Activated gamma-delta T cell treated with anti-CD3 and anti-CD28 coated beads, Interleukin-2, amount 50 U/mL, for 16 hours (primary cell): Measurements from ENCODE around the gene MACROD2.

Experiments
- DNase-seq: peaks from one replicate; pipeline ENCODE4 v3.0.0-alpha.2; 2020; ENCODE audit warnings: low read depth

Gene MACROD2

DNA sequence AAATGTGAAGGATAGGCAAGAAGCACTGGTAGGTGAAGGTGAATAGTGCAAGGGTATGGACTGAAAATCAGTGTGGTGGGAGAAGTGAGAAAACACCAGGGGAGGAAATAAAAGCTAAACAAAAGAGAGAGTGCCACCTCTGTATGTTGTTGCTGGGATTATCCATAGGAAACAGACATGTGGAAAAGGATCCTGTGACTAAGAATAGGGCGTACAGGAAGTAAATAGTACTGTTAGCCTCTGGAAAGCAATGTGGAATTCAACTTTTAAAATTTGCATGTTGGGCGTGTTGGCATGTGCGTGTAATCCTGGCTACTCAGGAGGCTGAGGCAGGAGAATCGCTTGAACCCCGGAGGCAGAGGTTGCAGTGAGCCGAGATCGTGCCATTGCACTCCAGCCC, 1916.3 kb downstream of the MACROD2 start:
- no peak for DNase-seq

DNA sequence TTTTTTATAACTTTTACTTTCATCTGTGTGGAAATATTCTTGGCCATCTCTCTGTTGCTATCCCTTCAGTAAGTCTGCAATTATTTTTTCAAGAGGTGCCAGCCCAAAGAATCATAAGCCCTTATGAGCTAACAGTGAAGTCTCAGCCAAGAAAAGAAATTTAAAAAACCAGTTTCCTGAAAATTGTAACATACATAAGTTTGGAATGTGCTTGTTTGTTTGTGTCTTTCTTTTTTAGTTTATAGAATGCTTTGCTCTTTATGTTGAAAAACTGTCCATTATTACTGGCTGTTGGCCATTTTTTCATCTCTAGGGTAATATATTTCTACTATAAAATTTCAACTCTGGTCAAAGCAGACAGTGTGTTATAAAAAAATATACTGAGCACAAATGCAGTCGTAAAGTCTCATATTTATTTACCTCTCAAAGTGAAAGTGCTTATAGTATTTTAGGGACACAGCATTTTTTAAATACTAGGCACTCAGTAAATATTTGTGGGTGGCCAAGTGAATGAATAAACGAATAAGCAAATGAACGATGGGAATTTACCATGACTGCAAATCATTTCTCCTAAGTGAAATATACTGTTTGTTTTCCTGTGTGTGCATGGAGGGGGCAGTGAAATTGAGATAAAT, 1918.2 kb downstream of the MACROD2 start:
- no peak for DNase-seq

DNA sequence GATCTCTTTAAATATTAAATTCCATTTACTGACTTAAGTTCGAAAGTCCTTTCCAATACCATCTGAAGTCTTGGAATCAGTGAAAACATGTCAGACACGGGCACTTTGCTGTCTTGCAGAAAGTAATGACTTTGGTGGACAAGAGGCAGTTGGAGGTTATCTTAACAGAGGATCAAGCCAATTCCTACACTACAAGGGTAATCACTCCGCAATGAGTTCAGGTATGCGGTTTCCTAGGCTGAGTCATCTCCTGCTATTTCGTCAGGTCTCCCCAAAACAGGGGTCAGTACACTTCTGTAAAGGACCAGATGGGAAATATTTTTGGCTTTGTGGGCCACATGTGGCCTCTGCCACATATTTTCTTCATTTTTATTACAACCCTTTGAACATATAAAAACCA, 1921.3 kb downstream of the MACROD2 start:
- no peak for DNase-seq

DNA sequence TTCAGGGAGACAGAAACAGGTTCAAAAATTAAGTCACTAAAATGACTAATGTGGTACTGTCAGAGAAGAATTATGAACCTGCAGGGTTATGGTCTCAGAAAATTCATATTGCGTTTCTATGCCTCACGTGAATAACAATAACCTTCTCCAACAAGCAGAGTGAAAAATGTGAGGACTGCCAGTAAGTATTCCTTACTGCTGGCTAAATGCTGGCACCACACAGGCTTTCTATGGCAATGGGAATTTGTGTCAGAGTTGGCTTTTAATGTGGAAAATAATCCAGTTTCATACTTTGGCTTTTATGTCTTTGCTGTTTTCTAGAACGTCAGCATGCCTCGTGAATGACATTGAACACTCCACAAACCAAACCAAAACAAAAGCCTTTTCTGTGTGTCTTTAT, 1922.0 kb downstream of the MACROD2 start:
- DNase-seq = no peak

DNA sequence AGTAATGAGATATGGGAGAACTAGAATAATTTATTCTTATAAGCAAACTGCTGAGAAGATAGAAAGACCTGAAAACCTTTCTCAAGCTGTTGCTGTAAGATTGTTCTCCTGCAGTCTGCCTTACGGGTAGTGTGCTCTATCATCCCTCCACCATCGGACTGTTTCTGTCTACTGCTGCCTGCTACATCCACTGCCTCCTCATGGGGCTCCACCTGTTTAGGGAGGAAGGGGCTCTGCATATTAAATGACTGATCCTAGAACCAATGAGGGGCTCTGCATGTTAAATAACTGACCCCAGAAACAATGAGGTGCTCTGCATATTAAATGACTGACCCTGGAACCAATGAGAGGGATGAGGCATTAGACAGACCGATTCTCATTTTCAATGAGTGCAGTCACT, 1923.3 kb downstream of the MACROD2 start:
- no peak for DNase-seq

DNA sequence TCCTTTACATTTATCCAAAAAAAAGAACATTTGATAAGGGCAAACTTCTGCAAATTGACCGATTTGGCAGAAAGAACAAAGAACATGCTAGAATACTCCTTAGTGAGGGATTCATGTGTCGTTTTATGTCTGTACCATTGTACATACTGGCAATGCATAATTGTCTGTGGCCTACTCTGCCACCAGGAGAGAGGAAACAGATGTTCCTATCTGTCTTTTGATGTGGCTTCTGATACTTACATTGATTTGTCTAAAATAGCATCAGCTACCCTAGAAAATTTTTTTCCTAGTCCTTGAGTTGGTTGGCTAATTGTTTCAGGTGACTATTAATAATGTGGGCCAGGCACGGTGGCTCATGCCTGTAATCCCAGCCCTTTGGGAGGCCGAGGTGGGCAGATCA, 1923.8 kb downstream of the MACROD2 start:
- DNase-seq = no peak

DNA sequence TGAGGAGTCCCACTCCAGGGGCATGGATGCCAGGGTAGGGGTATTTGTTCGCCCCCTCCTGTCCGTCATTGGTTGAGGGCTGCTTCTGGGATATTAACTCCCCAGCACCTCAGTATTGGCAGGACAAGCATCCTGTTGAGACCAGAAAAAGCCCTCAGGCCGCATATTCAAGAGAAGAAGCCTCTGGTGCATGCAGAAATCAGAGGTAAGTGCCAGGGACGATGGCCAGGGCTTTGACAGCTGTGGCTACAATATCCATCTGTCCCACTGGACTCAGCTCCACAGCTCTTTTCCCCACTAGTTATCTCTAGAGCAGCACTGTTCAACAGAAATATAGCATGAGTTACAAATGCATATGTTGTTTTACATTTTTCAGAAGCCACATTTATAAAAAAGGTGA, 1926.6 kb downstream of the MACROD2 start:
- no peak for DNase-seq

DNA sequence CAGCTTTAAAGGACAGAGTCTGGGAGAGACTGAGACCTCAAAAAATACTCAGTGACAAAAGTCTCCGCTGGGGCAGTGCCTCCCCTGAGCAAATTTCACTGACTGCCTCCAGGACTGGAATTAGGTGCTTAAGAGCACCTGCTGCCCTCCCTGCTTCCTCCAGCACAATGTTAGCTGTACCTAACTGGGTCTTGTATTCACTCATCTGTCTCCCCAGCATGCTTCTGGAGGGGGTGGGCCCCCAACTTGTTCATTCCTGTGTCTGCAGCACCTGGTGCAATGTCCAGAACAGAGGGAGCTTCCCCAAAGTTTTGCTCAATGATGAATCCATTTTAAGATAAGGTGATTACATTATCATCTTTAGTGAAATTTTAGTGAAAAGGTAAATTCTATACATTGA, 1927.2 kb downstream of the MACROD2 start:
- no peak for DNase-seq

DNA sequence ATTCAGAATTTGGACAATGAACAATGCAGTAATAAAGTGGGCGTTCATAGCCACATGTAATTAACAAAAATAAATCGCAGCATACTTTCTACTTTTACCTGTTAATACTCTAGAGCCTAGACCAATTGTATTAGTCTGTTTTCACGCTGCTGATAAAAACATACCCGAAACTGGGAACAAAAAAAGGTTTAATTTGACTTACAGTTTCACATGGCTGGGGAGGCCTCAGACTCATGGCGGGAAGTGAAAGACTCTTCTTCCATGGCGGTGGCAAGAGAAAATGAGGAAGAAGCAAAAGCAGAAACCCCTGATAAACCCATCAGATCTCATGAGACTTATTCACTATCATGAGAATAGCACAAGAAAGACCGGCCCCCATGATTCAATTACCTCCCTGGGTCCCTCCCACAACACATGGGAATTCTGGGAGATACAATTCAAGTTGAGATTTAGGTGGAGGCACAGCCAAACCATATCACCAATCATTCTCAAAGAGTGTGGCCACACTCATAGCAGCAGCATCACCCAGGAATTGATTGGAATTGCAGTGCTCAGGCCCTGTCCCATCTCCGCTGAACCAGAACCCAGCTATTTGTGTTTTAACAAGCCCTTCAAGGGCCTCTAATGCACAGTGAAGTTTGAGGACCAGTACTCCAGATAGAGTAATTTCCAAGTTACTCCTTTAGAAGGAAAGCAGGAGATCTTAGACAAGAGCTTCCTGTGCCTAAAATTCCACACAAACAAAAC, 1927.9 kb downstream of the MACROD2 start:
- no peak for DNase-seq

DNA sequence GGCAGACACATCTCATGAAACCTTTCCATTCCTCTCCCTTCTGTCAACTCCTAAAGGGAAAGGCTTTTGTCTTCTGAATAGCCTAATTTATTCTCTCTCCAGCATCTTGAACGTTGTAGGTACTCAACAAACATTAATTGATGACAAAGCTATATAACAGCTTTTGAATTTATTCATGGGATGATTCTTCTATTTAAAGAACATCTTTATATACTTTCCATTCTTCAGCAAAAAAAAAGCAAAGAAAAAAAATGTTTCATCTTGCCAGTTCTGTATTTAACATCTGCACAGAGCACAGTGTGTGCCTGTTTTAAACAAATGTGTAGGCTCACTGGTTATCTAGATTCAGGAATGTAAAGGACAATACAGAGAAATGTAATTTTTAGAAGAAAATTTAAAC, 1929.2 kb downstream of the MACROD2 start:
- DNase-seq = no peak

DNA sequence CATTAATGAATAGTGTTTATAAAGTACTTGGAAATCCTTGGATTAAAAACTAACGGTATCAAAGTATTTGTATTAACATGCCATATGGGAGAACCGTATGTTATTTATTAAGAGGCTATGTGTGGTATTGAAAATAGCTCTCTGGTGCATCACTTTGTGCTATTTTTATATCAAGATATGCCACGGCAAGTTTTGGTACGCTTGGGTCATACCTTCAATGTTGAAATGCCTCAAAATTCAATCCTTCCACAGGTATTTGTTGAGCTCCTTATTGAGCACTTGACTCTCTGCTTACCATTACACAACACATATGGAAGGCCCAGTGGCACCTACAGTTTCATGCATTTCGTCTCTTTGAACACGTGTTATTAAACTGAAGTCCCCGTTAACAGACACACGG, 1930.1 kb downstream of the MACROD2 start:
- no peak for DNase-seq

DNA sequence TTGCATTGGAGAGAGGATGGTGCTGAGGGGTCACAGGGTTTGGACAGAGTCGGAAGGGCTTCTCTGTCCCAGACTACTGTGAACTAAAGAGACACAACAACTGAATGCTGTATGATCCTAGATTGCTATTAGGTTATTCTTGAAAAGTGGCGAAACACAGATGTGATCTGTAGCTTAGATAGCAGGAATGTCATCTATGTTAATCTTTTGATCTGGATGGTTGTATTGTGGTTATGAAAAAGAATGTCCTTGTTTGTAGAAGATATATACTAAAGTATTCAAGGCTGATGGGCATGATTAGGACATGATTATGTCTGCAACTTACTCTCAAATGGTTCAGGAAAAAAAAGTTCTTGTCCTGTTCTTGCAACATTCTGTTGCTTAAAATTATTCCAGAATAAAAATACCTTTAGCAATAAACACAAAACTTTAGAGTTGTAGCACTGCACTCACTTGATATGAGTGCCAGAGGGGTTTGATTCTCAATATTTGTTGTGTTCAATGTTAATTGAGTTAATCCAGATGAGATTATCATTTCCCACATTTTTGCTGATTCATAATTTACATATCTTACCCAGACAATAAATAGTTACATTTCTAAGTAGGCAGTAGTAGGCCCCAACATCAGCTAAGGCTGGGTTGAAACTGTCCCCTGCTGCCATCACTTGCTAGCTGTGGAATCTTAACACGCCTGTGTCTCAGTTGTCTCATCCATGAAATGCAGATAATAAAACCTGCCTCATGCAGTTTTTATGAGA, 1932.8 kb downstream of the MACROD2 start:
- DNase-seq = no peak

DNA sequence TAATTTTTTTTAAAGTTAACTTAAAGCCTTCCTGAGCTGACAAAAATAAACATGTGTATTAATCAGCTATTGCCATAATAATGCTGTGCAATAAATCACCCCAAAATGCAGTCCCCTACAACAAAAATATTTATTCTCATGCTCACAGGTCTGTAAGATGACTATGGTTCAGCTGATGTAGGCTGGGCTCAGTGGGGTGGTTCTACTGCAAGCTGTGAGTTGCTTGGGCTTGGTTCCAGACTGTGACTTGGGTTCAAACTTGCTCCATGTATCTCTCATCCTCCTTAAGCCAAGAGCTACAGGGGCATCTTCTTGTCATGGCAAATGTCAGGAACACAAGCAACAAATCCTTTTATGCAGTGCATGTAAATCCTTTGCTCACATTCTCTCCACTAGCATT, 1933.6 kb downstream of the MACROD2 start:
- DNase-seq = no peak

DNA sequence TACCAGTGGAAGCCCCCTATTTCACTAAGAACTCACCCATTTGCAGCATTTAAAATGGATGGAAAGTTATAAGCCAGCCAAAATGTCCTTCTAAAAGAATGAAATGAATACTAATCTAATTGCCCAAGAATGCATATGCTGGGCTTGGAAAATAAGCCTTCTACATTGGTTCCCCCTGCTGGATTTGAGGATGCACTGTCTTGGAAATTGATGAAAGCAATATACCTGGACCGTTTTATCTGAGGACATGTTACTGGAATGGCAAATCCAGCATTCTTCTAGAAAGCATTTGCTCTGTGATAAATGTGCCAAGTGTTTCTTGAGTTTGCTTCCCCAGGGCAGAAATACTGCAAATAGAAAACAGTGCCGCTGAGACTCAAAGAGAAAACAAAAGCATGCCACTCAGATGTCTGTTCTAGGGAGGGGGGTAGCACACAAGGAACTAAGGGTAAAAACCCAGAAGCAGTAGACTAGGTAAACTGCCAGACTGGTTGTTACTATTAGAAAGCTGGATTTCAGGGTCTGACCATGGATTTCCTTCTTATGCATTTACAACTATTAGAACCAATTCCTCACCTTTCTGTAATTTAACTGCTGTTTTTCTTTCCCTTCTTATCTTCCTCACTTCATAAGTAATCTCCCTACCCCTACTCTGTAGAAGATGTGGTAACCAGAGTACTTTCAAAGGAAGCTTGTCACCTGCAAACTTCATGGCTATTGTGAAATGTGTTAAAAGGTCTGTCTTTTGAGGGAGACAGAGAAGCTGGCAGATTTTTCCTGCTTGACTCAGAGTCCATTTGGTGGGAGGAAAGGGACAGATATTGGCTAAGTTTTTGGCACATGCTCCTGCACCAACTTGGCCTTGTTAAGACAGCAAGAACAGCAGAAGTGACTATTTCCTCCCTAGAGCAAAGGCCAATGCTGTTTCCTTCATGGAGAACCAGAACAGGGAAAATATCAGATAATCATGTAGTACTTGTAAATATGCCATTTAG, 1935.3 kb downstream of the MACROD2 start:
- no peak for DNase-seq

DNA sequence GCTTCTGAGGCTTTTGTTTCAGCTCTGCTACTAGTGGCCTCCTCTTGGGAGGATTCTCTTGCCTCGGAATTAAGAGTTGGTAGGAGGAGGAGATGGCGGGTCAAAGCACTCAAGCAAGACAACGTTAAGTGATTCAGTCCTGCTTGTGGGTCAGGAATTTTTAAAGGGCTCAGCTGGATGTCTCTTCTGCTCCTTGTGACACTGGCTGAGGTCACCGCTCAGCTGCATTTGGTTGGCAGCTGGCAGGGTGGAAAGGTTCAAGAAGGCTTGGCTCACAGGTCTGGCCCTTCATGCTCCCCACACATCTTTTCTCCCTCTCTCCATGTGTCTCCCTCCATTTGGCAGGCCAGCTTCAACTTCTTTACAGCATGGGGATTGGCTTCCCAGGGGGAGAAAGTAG, 1936.6 kb downstream of the MACROD2 start:
- no peak for DNase-seq

DNA sequence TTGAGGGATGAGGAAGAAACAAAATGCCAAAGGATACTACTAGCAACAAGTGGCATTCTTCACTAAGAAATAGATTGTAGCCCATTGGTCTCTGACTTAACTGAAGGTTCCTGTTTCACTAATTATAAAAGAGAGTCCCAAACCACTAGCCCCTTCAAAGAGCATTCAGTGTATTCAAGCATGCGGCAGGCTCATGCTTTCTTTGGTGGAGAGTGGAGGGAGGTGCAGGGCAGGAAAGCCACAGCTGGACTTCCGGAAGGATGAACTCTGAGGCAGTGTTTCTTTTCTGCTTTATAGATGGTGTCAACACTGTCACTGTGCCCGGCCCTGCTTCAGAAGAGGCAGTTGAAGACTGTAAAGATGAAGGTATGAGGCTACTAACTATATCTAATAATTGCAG, 1941.9 kb downstream of the MACROD2 start:
- DNase-seq = no peak

DNA sequence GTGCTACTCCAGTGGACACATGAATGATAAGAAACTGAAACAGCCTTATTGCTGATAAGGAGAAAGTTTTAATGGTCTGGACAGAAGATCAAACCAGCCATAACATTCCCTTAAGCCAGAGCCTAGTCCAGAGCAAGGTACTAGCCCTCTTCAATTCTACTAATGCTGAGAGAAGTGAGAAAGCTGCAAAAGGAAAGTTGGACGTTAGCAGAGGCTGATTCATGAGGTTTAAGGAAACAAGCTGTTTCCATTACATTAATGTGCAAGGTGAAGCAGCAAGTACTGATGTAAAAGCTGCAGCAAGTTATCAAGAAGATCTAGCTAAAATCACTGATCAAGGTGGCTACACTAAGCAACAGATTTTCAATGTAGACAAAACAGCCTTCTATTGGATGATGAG, 1943.5 kb downstream of the MACROD2 start:
- no peak for DNase-seq

DNA sequence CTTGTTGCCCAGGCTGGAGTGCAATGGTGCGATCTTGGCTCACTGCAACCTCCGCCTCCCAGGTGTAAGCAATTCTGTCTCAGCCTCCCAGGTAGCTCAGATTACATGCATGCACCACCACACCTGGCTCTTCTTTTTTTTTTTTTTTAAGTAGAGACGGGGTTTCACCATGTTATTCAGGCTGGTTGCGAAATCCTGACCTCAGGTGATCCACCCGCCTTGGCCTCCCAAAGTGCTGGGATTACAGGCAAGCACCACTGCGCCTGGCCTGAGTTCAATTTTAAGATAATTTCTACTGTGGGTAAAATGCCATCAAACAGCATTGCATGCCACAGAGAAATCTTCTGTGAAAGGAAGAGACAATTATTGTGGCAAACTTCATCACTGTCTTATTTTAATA, 1944.8 kb downstream of the MACROD2 start:
- DNase-seq = no peak

DNA sequence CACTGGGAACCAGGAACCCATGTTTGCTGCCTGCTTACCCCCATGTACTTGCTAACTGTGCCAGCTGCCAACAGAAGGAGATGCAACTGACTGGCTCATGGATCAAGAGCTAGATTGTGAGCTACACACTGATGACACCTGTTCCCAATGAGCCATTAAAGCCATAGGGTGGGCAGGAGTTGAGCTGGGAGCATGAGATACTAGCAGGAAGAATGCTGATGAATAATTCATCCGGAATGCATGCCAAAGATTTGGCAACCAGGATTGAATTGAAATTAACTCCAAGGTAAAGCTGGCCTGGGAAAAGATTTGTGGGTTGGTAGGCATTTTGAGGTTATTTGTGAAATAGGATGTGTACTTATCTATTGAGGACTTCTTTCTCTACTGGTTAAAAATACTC, 1946.8 kb downstream of the MACROD2 start:
- no peak for DNase-seq

DNA sequence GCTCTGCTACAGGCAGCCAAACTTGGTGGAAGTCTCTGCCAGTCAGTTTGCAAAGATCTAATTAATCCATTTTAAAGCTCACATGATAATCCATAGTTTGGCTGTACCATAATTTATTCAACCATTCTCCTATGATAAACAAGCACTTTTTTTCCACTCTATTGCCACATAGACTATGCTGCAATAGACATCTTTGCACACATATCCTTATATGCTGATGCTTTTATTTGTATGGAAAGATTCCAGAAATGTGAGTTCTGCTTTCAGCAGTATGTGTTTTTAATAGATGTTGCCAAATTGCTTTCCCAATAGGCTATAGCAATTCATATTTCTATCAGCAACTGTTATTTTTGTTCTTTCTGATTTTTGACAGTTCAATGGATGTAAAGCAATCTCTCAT, 1950.0 kb downstream of the MACROD2 start:
- no peak for DNase-seq

DNA sequence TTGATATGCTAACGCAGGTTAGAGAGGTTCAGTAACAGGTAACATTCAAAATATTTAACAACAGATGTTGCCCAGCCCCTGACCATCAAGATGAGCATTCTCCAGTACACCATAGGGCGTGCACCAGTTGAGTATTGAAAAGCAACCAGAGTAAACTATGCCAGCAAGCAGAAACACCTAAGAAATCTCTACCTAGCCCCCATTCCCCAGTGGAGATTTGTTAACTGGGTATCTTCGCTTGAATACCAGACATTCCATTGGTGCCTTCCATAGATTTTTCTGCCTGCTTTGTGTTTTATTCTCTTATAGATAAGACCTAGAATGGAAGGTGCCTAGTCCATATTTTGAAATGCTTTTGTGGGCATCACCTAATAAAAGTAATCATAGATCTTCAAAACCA, 1954.1 kb downstream of the MACROD2 start:
- no peak for DNase-seq

DNA sequence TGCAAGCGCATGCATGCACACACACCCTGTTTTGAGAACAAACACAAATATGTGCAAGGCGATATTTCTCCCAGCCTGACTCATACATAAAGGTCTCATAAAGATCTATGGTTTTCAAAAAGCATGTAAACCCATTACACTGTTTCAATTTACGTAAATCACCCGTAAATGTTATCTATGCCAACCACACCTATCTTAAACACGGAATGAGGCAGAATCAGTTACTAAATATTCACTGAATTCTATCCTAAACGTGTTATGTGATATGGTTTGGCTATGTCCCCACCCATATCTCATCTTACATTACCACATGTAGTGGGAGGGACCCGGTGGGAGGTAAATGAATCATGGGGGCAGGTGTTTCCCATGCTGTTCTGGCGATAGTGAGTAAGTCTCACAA, 1956.3 kb downstream of the MACROD2 start:
- DNase-seq = no peak
